ENCODE measurements around the gene NT5C1B.

DNA sequence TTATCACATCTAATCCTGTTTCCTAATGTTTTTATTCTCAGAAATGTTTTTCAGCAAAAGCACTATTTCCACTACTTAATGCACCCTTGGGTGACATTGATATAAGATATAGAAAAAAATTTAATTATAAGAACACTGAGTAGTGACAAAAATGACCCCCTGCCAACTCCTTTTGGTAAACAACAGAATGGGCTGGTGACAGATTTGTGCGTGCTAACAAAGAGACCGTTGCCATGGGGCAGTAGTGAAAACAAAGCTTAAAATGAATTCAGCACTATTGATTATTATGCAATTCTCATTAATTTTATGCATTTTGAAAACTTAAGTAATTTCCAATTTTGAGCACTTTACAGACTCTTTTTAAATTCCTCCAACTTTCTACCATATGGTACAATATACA, 62.0 kb downstream of the NT5C1B start:
- TF ChIP-seq CTCF (conservative IDR thresholded peaks at IDR 0.05; ENCODE audit: low read depth in 2 of 2) (no peak), STAT1 (IDR thresholded peaks at IDR 0.05; ENCODE audit: unreplicated experiment) (no peak), EZH2 (IDR thresholded peaks at IDR 0.05; ENCODE audit: low read depth, unreplicated experiment) (no peak), JUNB (IDR thresholded peaks at IDR 0.05; ENCODE audit: unreplicated experiment) (no peak), POLR2AphosphoS5 (IDR thresholded peaks at IDR 0.05; ENCODE audit: low read depth) (no peak), REST (IDR thresholded peaks at IDR 0.05; ENCODE audit: unreplicated experiment) (no peak), EZH2phosphoT487 (IDR thresholded peaks at IDR 0.05; ENCODE audit: unreplicated experiment) (no peak)
